ENCODE data around the gene VAC14. TPM values are rescaled to one million over a fixed set of nuclear protein-coding genes. Genes with fewer than 3 reads are reported as not detected.

The VAC14 gene
- total RNA-seq, 4 donors from 2014 or later, result 20.5 to 44.2 (median 29.5) TPM

GRCh38 chr16:70766658-70767057 is 34.3 kb downstream of the VAC14 start:
- no peak for TF ChIP-seq CTCF (IDR thresholded peaks at IDR 0.05; ENCODE audit: low read depth)

- TF ChIP-seq CTCF (IDR thresholded peaks at IDR 0.05; ENCODE audit: low read depth), result no peak
These were observed 34.8 kb downstream of the VAC14 start for GRCh38 chr16:70766176-70766575.

- no peak for TF ChIP-seq CTCF (IDR thresholded peaks at IDR 0.05; ENCODE audit: low read depth)
These were observed 35.5 kb downstream of the VAC14 start for GRCh38 chr16:70765491-70765890.

GRCh38 chr16:70764632-70765031 is 36.3 kb downstream of the VAC14 start:
- no peak for TF ChIP-seq CTCF (IDR thresholded peaks at IDR 0.05; ENCODE audit: low read depth)

- TF ChIP-seq CTCF (IDR thresholded peaks at IDR 0.05; ENCODE audit: low read depth), result no peak
These were observed 40.7 kb downstream of the VAC14 start for GRCh38 chr16:70760221-70760620.

- TF ChIP-seq CTCF (IDR thresholded peaks at IDR 0.05; ENCODE audit: low read depth), result no peak
These were observed 41.3 kb downstream of the VAC14 start for GRCh38 chr16:70759666-70760065.

- no peak for TF ChIP-seq CTCF (IDR thresholded peaks at IDR 0.05; ENCODE audit: low read depth)
These were observed 42.2 kb downstream of the VAC14 start for GRCh38 chr16:70758786-70759185.

All from subcutaneous adipose tissue (tissue), 4 donors.